HepG2 (cell line): Measurements from ENCODE around the gene ZNF483. TPM values are rescaled to one million over a fixed set of nuclear protein-coding genes. Genes with fewer than 3 reads are reported as not detected.

Source experiments
- ATAC-seq: fragments of 200-7000 bp; cut with Tn5 transposase; 3 replicates; pipeline ENCODE4 v1.9.1; 2020; ENCODE audit warnings: mild to moderate bottlenecking, moderate library complexity
- BruUV-seq: library from RNA; stranded (reverse); fragments of 400-500 nt; replicated peaks from 2 replicates; lab custom pipeline; 2021; lab: Mats Ljungman, UMichigan
- CTCF ChIA-PET: fragments of 300-600 bp; formaldehyde crosslinking; extraction: SDS; loops from one replicate; lab custom pipeline; 2021; ENCODE audit warnings: low total read pairs, inconsistent platforms, low intra/inter-chr PET ratio; lab: Yijun Ruan, JAX
- POLR2A ChIA-PET: fragments of 350-600 bp; sonication (Branson Sonifier 250); formaldehyde crosslinking; loops from one replicate; lab custom pipeline; 2020; ENCODE audit warnings: antibody characterized with exemption, inconsistent platforms; lab: Yijun Ruan, JAX
- DNase-seq: peaks from one replicate; pipeline ENCODE4 v3.0.0-alpha.2; 2015; ENCODE audit warnings: low spot score
- FAIRE-seq: peaks from 3 replicates; lab custom pipeline; 2011; peaks lifted over from hg19 to GRCh38; lab: Jason Lieb, UNC
- H2AFZ ChIP-seq: one replicate; pipeline ENCODE4 v1.6.1; 2011; ENCODE audit warnings: low read length, inconsistent platforms
- H3K27ac ChIP-seq: fragments of 300-600 bp; 3 replicates; pipeline ENCODE4 v1.8.0; 2011; ENCODE audit warnings: mixed run types, mild to moderate bottlenecking, mixed read lengths, low read length, inconsistent platforms; ENCODE audit not compliant: insufficient read depth; ENCODE audit errors: extremely low read length
- H3K27me3 ChIP-seq, 2 experiments: fragments of 200-600 bp in 1 of 2; 2 replicates in 1 of 2; 3 replicates in 1 of 2; pipeline versions ENCODE4 v1.6.0 to v1.8.0; 2011; ENCODE audit warnings: low read length in 2 of 2, mild to moderate bottlenecking in 2 of 2, moderate library complexity in 2 of 2, inconsistent platforms in 1 of 2; ENCODE audit not compliant: insufficient read depth in 2 of 2, control insufficient read depth in 1 of 2
- H3K36me3 ChIP-seq, 2 experiments: fragments of 200-600 bp in 1 of 2; replicated peaks in 1 of 2; 2 replicates in 1 of 2; 3 replicates in 1 of 2; pipeline versions ENCODE4 v1.5.1 to v1.8.0; 2011; ENCODE audit warnings: low read length in 2 of 2, inconsistent platforms in 1 of 2; ENCODE audit not compliant: insufficient read depth in 2 of 2, control insufficient read depth in 1 of 2
- H3K4me1 ChIP-seq: 2 replicates; pipeline ENCODE4 v1.5.1; 2012; ENCODE audit warnings: low read length, inconsistent platforms; ENCODE audit not compliant: insufficient read depth
- H3K4me2 ChIP-seq: 2 replicates; pipeline ENCODE4 v1.6.0; 2011; ENCODE audit warnings: low read depth, low read length, inconsistent platforms
- H3K4me3 ChIP-seq, 3 experiments: fragments of 200-600 bp in 1 of 3; sonication (generic), shearing (Covaris generic) in 1 of 3; replicated peaks in 1 of 3; 2 replicates each; pipeline ENCODE4 v1.5.1; 2011 to 2016; ENCODE audit warnings: low read length in 3 of 3, inconsistent platforms in 2 of 3, low read depth in 2 of 3, mild to moderate bottlenecking in 2 of 3, control low read depth in 1 of 3, mixed read lengths in 1 of 3; ENCODE audit not compliant: insufficient read depth in 1 of 3
- H3K79me2 ChIP-seq: one replicate; pipeline ENCODE4 v1.6.1; 2011; ENCODE audit warnings: low read length, inconsistent platforms; ENCODE audit not compliant: insufficient read depth
- H3K9ac ChIP-seq: 2 replicates; pipeline ENCODE4 v1.6.0; 2011; ENCODE audit warnings: mild to moderate bottlenecking, low read depth, low read length, inconsistent platforms; ENCODE audit not compliant: insufficient read depth
- H3K9me3 ChIP-seq: 2 replicates; pipeline ENCODE4 v1.5.1; 2012; ENCODE audit warnings: mild to moderate bottlenecking, low read length
- H4K20me1 ChIP-seq: 2 replicates; pipeline ENCODE4 v1.6.0; 2011; ENCODE audit warnings: inconsistent platforms, mild to moderate bottlenecking, low read length, moderate library complexity; ENCODE audit not compliant: insufficient read depth
- BORCS8-MEF2B ChIP-seq: sonication (generic); formaldehyde crosslinking; IDR thresholded peaks from 2 replicates; pipeline ENCODE4 v1.8.0; 2022; ENCODE audit warnings: mild to moderate bottlenecking, missing genetic modification reagents
- IKZF1 ChIP-seq: fragments of 450-650 bp; IDR thresholded peaks from 2 replicates; pipeline ENCODE4 v1.7.1; 2016
- KDM5B ChIP-seq: sonication (generic); formaldehyde crosslinking; IDR thresholded peaks from 2 replicates; pipeline ENCODE4 v1.4.0; 2020; ENCODE audit warnings: missing genetic modification reagents, mild to moderate bottlenecking, borderline replicate concordance
- MYNN ChIP-seq: sonication (generic); formaldehyde crosslinking; IDR thresholded peaks from 2 replicates; pipeline ENCODE4 v1.4.0; 2020; ENCODE audit warnings: mild to moderate bottlenecking, low read depth, missing genetic modification reagents
- SYNCRIP ChIP-seq: fragments of 200-400 bp; formaldehyde crosslinking; IDR thresholded peaks from 2 replicates; pipeline ENCODE4 v1.6.1; 2018; ENCODE audit warnings: mild to moderate bottlenecking, low read depth, low read length; ENCODE audit not compliant: insufficient read depth
- ZFP36L1 ChIP-seq: sonication (generic); formaldehyde crosslinking; IDR thresholded peaks from 2 replicates; pipeline ENCODE4 v1.8.0; 2022; ENCODE audit warnings: mild to moderate bottlenecking, missing genetic modification reagents, moderate library complexity
- ZFP37 ChIP-seq: sonication (generic); formaldehyde crosslinking; IDR thresholded peaks from 2 replicates; pipeline ENCODE4 v1.4.0; 2020; ENCODE audit warnings: missing genetic modification reagents, borderline replicate concordance
- ZNF143 ChIP-seq: sonication (generic); formaldehyde crosslinking; IDR thresholded peaks from 2 replicates; pipeline ENCODE4 v1.4.0; 2020; ENCODE audit warnings: missing genetic modification reagents
- ZNF205 ChIP-seq: IDR thresholded peaks from 2 replicates; pipeline ENCODE4 v1.6.1; 2018; ENCODE audit warnings: missing biosample characterization, missing genetic modification reagents
- WGBS: methylation state at CpG from one replicate; pipeline ENCODE4 v1.1.6; 2017; ENCODE audit warnings: low lambda C conversion rate; 5-methylcytosine and 5-hydroxymethylcytosine counted together
- in situ Hi-C: cut with HindIII; loops from 2 replicates; pipeline ENCODE4 v1.10.0; 2017; ENCODE audit warnings: low pct_unique_long_range_greater_than_20kb; ENCODE audit not compliant: extremely low pct_ligation_motif_present
- intact Hi-C: fragments of 100-400 bp; cut with micrococcal nuclease; formaldehyde crosslinking; loops from one replicate; pipeline ENCODE4 v1.10.0; 2022; ENCODE audit not compliant: unreplicated experiment
- polyA plus RNA-seq, 8 experiments: library from polyadenylated mRNA; depleted of rRNA in 3 of 8; stranded (reverse) in 7 of 8; unstranded in 1 of 8; fragments of >200 nt; fragmentation: Illumina TruSeq in 4 of 8; extraction: Trizol in 4 of 8; gene quantifications; 2 replicates each; pipeline versions ENCODE4 v1.2.1 to v1.2.3, GENCODE V29; 2011 to 2016; ENCODE audit warnings: low read depth in 4 of 8, missing spikeins in 1 of 8, mixed read lengths in 1 of 8; ENCODE audit not compliant: insufficient read depth in 1 of 8
- total RNA-seq, 5 experiments: library from RNA; depleted of rRNA; stranded (reverse); fragments of >200 nt; fragmentation: Illumina TruSeq; extraction: Trizol; gene quantifications; 2 replicates each; pipeline ENCODE4 v1.2.3, GENCODE V29; 2016; ENCODE audit warnings: low read depth in 1 of 5
- TF ChIP-seq, protein P1 (sequence below): sonication (generic); formaldehyde crosslinking; IDR thresholded peaks from 2 replicates; pipeline ENCODE4 v1.4.0; 2020; ENCODE audit warnings: missing genetic modification reagents, borderline replicate concordance

Gene ZNF483
- total and polyA plus RNA-seq, 2 of the 13 experiments (the other 11 are each of a cell fraction or from before 2014, with no cell fraction given) = 2.0 to 9.5 TPM

DNA sequence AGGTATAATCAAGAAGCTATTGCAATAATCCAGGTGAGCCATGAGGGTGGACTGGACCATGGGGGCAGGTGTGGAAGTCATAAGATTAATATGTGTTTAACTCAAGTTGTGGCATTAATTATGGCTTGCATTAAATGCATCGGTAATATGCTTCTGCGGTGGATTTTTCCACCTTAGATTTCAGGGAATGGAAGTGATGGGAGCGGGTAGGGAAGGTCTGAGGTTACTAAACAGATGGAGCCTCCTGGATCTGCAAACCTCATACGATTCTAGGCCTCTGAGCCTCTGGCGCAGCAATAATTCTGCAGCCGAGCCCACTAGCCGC lies 286 bp upstream of the ZNF483 start (continued):
- no peak for TF ChIP-seq MYNN (CRISPR knock-in tag)
- no peak for TF ChIP-seq BORCS8-MEF2B (CRISPR knock-in tag)

DNA sequence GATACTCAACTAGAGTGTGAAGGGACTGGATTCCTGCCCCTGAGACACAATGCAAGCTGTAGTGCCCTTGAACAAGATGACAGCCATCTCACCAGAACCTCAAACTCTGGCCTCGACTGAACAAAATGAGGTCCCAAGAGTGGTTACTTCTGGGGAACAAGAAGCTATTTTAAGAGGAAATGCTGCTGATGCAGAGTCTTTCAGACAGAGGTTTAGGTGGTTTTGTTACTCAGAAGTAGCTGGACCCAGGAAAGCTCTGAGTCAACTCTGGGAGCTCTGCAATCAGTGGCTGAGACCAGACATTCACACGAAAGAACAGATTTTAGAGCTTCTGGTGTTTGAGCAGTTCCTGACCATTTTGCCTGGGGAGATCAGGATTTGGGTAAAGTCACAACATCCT lies 2.4 kb downstream of the ZNF483 start:
- in situ Hi-C loops = no loop called here
- Histone ChIP-seq H2AFZ (no peak overlapping the region), H3K79me2 (no peaks in the 10 kb centered on the region), H3K4me1 (peaks cover 18% of the 10 kb centered on the region), H3K4me3 (no peak overlapping the region), H3K9me3 (no peaks in the 10 kb centered on the region), H3K27ac (no peak overlapping the region), H3K36me3 (peaks cover 0 to 5% of the 10 kb centered on the region in 2 experiments; a peak in 1 of 5 replicates), H3K9ac (no peak overlapping the region), H3K27me3 (no peaks in the 10 kb centered on the region; a peak in 1 of 5 replicates), H3K4me2 (no peak overlapping the region), H4K20me1 (no peaks in the 10 kb centered on the region)
- no TSS peak for BruUV-seq
- FAIRE-seq (no peak), DNase-seq (no peak), ATAC-seq (no peak)
- POLR2A ChIA-PET = no interaction called here
- CTCF ChIA-PET = no interaction called here
- intact Hi-C loops = no loop called here
- WGBS = 100% methylated on average over 2 of the region's 2 CpGs
- TF ChIP-seq, protein P1, sequence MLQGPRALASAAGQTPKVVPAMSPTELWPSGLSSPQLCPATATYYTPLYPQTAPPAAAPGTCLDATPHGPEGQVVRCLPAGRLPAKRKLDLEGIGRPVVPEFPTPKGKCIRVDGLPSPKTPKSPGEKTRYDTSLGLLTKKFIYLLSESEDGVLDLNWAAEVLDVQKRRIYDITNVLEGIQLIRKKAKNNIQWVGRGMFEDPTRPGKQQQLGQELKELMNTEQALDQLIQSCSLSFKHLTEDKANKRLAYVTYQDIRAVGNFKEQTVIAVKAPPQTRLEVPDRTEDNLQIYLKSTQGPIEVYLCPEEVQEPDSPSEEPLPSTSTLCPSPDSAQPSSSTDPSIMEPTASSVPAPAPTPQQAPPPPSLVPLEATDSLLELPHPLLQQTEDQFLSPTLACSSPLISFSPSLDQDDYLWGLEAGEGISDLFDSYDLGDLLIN (CRISPR knock-in tag) = no peak
- no peak for TF ChIP-seq IKZF1
- no peak for TF ChIP-seq KDM5B (CRISPR knock-in tag)
- TF ChIP-seq ZFP36L1 (CRISPR knock-in tag) = no peak
- no peak for TF ChIP-seq ZNF205 (CRISPR knock-in tag)
- no peak for TF ChIP-seq ZFP37
- no peak for TF ChIP-seq ZNF143 (CRISPR knock-in tag)
- no peak for TF ChIP-seq SYNCRIP
